Measurements from ENCODE around the gene STBD1. TPM values are rescaled to one million over a fixed set of nuclear protein-coding genes. Genes with fewer than 3 reads are reported as not detected.

The STBD1 gene
- total RNA-seq = 1 to 10 TPM; 2.6 to 3.0 TPM

DNA sequence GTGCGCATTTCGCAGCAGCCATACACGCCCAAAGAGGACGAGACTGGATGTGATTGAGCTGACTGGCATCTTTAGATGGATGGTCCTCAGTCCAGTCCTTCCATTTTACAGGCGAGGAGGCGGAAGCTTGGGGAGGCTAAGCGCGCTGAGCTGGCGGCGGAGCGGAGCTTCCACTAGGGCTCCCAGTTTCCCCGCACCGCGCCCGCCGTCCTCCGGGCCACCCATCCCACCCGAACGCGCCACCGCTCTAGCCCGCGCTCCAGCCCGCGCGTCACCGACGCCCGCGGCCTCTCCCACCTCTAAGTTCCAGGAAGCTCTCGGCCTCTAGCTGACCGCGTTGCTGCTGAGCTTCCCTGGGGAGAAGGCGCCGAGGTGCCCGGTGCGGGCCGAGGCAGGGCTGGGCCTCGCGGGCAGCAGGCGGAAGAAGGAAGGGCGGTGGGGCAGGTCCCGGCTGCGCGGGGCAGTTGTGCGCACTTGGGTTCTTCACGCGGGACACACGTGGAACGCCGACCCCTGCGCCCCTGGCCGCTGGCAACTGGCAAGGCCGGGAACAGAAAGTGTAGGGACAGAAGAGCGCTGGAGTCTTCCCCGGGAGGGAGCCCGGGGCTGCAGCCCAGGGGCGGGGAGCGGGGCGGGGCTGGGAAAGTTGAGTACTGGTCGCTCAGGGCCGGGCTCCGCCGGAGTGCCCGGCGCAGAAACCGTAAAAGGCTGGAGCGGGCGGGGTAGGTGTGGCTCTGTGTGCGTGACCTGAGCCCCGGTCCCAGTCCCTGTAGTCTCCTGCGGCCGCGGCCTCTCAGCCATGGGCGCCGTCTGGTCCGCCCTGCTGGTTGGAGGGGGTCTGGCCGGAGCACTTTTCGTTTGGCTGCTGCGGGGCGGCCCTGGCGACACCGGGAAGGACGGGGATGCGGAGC is at the start of gene STBD1:
Gene STBD1, plus strand, starts transcription at position 763 of the 911 bp plus-strand sequence. Its CDS starts 37 bp downstream, at position 800.

Other genes starting within 250 kb of the STBD1 start
- gene ART3, start 232.0 kb upstream of the STBD1 start, total RNA-seq = not detected
- gene NUP54, start 158.3 kb upstream of the STBD1 start, total RNA-seq = 10 to 100 TPM; 44.8 to 47.9 TPM
- gene SCARB2, start 92.9 kb upstream of the STBD1 start, total RNA-seq = 10 to 100 TPM; 12.2 to 14.3 TPM
- not detected for gene FAM47E, start 55.0 kb upstream of the STBD1 start, total RNA-seq
- gene CCDC158, start 114.4 kb downstream of the STBD1 start, total RNA-seq = not detected
- gene SHROOM3, start 128.5 kb downstream of the STBD1 start, total RNA-seq = not detected